HL-60 (cell line): ENCODE measurements around the gene C17orf50.

ENCODE experiments used
- DNase-seq, 2 experiments: peaks; one replicate each; pipeline ENCODE4 v3.0.0-alpha.2; 2010 to 2020; ENCODE audit warnings: low read depth in 1 of 2, low spot score in 1 of 2
- H3K27ac ChIP-seq: fragments of 250-450 bp; sonication (Bioruptor Pico); replicated peaks from 2 replicates; pipeline ENCODE4 v1.5.1; 2020; ENCODE audit warnings: mild to moderate bottlenecking, moderate library complexity
- H3K27me3 ChIP-seq: fragments of 250-450 bp; sonication (Bioruptor Pico); 2 replicates; pipeline ENCODE4 v1.5.1; 2021; ENCODE audit warnings: mild to moderate bottlenecking, moderate library complexity; ENCODE audit not compliant: insufficient read depth, poor library complexity, severe bottlenecking
- H3K4me3 ChIP-seq: replicated peaks from 2 replicates; pipeline ENCODE4 v1.5.1; 2011; ENCODE audit warnings: mild to moderate bottlenecking, control low read depth, low read length; ENCODE audit not compliant: insufficient read depth
- GABPA ChIP-seq: IDR thresholded peaks from 2 replicates; pipeline ENCODE4 v1.6.1; 2012; ENCODE audit warnings: low read depth
- POLR2AphosphoS5 ChIP-seq: IDR thresholded peaks from 2 replicates; pipeline ENCODE4 v1.6.1; 2012; ENCODE audit warnings: low read depth
- REST ChIP-seq: IDR thresholded peaks from 2 replicates; pipeline ENCODE4 v1.6.1; 2012; ENCODE audit warnings: low read depth; ENCODE audit not compliant: insufficient replicate concordance
- SPI1 ChIP-seq: IDR thresholded peaks from 2 replicates; pipeline ENCODE4 v1.6.1; 2012; ENCODE audit warnings: low read depth, mild to moderate bottlenecking, borderline replicate concordance
- TF ChIP-seq, protein P1 (sequence below): IDR thresholded peaks from one replicate; pipeline ENCODE4 v1.5.1; 2011; ENCODE audit warnings: low read length, control low read depth, inconsistent platforms; ENCODE audit not compliant: insufficient read depth

Gene C17orf50

DNA sequence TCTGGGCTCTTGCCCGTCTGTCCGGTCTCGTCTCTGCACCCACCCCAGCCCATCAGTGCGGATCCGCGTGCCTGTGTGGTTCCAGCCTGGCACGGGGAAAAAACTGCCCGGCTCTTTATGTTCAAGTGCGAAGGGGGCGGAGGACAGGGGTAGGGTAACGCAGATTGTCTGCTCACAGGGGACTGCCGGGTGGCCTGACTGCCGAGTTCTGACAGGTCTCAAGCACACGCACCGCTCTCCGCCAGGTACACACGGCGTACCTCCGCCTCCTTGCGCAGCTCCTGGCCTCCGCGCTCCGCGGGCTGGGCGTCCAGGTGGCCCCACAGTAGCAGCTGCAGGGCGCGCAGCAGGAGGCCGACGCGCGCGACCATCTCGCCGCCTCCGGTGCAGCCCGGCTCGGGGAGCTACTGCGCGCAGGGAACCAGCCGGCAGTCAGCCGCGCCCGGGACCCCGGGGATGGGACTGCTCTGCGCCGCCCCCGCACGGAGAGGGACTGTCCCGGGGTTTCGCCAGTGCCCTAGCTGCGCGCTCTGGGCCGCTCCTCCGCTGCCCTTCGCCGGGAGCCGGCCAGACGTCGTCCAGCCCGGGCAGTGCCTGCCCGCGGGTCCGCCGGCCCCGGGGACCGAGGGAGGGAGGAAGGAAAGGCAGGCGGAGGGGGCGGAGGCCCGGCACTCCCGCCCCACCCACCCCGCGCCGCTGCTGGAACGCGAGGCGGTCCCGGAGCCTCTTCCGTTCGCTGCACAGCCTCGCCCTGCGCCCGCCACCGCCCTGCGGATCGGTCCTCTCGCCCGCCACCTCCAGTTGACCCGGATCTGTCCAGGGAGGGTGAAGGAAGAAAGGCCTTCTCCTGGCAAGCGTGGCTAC lies 34.6 kb downstream of the C17orf50 start, which contains the start of gene MMP28:
Gene MMP28, minus strand, starts transcription at position 635 of the 864 bp plus-strand sequence. Its CDS starts 264 bp downstream, at position 371.
- peaks cover 38% of the 10 kb centered on the region for H3K27me3 ChIP-seq
- TF ChIP-seq, protein P1, sequence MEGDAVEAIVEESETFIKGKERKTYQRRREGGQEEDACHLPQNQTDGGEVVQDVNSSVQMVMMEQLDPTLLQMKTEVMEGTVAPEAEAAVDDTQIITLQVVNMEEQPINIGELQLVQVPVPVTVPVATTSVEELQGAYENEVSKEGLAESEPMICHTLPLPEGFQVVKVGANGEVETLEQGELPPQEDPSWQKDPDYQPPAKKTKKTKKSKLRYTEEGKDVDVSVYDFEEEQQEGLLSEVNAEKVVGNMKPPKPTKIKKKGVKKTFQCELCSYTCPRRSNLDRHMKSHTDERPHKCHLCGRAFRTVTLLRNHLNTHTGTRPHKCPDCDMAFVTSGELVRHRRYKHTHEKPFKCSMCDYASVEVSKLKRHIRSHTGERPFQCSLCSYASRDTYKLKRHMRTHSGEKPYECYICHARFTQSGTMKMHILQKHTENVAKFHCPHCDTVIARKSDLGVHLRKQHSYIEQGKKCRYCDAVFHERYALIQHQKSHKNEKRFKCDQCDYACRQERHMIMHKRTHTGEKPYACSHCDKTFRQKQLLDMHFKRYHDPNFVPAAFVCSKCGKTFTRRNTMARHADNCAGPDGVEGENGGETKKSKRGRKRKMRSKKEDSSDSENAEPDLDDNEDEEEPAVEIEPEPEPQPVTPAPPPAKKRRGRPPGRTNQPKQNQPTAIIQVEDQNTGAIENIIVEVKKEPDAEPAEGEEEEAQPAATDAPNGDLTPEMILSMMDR, result no peak
- no peak within 1 kb of the TSS for H3K27ac ChIP-seq
- no peak for DNase-seq
- peak within 1 kb of the TSS; percentile 33 for H3K4me3 ChIP-seq

DNA sequence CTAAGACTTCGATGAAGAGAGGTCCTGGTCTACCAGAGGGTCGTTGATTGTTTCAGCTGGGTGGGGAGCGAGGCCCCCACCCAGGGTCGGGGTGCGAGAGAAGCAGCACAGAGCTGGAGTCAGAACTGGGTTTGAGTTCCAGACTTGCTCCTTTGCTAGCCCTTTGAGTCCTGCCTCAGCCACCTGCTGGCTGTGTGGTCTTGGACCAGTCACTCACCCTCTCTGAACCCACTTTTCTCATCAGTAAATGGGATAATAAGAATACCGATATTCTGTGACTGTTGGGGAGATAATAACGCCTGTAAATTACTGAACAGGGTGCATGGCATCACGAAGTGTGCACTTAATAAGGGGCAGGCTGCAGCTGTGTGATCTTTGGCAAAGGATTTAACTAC lies 35.2 kb downstream of the C17orf50 start:
- no peak overlapping the region for H3K27ac ChIP-seq
- no peak for DNase-seq
- peaks cover 38% of the 10 kb centered on the region for H3K27me3 ChIP-seq
- 0 out of 2 replicates have a peak overlapping the region, but pooled peaks have one; percentile 33 for H3K4me3 ChIP-seq
- TF ChIP-seq REST, result no peak
- TF ChIP-seq GABPA, result no peak
- TF ChIP-seq POLR2AphosphoS5, result no peak
- no peak for TF ChIP-seq SPI1
- TF ChIP-seq, protein P1, result no peak

- TF ChIP-seq SPI1, result no peak
- TF ChIP-seq, protein P1, result no peak
- TF ChIP-seq REST, result no peak
- TF ChIP-seq GABPA, result no peak
- TF ChIP-seq POLR2AphosphoS5, result no peak
- no peak overlapping the region for H3K4me3 ChIP-seq
- DNase-seq, result no peak
- peaks cover 36% of the 10 kb centered on the region for H3K27me3 ChIP-seq
- H3K27ac ChIP-seq, result no peak overlapping the region
These were observed 36.3 kb downstream of the C17orf50 start for GRCh38 chr17:35796942-35797341.
